HG03558 (cell line): ENCODE data around the gene TMEM190.
A peak's percentile ranks its signal among the peaks of the same experiment; 100 is the strongest.
"Not testable (repeated sequence)": the region's sequence is repeated elsewhere in the genome, so short reads cannot be mapped to it uniquely, and the experiment has no call there.

ENCODE experiments used
- ATAC-seq: cut with Tn5 transposase; IDR thresholded peaks from one replicate; pipeline ENCODE4 v1.9.1; 2021; ENCODE audit warnings: moderate number of reproducible peaks; ENCODE audit not compliant: unreplicated experiment; ENCODE audit errors: extremely low read depth

Gene TMEM190

DNA sequence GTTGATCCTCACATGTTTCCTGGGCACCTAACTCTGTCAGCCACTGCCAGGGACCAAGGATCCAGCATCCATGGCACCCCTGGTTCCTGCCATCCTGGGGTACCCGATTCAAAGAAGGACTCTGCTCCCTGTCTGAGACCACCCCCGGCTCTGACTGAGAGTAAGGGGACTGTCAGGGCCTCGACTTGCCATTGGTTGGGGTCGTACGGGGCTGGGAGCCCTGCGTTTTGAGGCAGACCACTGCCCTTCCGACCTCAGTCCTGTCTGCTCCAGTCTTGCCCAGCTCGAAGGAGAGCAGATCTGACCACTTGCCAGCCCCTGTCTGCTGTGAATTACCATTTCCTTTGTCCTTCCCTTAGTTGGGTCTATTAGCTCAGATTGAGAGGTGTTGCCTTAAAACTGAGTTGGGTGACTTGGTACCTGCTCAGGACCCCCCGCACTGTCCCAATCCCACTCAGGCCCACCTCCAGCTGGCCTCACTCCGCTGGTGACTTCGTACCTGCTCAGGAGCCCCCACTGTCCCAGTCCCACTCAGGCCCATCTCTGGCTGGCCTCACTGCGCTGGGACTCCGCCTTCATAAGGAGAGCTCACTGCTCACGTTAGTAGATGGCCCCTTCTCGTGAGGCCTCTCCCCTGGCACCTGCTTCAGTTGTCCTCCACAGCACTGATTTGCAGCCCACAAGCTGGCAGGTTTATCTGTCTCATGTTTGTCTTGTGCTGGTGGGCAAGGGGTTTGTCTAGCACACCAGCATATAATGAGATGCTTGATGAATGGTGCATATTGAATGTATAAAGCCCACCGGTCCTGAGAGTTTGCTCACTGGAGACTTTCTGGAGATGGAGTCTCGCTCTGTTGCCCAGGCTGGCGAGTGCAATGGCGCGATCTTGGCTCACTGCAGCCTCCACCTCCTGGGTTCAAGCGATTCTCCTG lies 13.0 kb downstream of the TMEM190 start:
- no peak for ATAC-seq

DNA sequence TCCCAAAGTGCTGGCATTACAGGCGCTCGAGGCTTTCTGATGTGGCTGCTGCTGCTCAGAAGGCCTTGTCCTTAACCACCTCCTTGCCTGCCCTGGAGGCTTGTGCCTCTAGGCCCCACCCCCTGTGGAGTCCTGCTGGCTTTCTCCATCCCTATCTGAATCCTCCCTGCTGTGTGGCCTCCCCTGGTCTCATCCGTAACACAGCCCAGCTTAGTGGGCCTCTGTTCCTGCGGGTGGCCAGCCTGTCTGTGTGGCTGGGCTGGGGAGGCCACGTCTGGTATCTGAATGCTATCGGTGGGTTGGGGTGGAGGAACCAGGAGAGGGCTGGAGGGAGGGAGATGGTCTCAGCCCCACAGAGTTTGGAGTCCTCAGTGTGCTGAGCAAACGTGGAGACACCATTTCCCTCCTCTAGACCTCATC lies 13.8 kb downstream of the TMEM190 start:
- ATAC-seq, result no peak

DNA sequence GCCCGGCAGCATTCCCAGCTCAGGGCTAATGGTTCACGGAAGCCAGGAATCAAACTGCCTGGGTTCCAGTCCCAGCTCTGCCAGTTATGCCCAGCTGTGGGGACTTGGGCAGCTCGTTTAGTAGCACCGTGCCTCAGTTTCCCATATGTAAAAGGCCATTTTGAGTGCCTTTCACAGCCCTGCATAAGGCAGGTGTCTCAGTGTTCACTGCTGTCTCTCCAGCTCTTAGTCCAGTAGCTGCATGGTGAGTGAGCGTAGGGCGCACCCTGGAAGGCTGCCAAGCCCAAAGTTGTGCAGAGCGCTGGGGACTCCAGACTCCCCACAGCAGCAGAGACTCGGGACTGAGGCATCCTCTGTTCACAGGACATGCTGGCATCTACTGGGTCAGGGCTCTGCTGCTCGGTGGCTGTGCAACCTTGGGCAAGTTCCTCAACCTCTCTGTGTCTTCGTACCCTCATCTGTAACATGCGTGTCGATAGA lies 14.6 kb downstream of the TMEM190 start:
- ATAC-seq, result no peak

DNA sequence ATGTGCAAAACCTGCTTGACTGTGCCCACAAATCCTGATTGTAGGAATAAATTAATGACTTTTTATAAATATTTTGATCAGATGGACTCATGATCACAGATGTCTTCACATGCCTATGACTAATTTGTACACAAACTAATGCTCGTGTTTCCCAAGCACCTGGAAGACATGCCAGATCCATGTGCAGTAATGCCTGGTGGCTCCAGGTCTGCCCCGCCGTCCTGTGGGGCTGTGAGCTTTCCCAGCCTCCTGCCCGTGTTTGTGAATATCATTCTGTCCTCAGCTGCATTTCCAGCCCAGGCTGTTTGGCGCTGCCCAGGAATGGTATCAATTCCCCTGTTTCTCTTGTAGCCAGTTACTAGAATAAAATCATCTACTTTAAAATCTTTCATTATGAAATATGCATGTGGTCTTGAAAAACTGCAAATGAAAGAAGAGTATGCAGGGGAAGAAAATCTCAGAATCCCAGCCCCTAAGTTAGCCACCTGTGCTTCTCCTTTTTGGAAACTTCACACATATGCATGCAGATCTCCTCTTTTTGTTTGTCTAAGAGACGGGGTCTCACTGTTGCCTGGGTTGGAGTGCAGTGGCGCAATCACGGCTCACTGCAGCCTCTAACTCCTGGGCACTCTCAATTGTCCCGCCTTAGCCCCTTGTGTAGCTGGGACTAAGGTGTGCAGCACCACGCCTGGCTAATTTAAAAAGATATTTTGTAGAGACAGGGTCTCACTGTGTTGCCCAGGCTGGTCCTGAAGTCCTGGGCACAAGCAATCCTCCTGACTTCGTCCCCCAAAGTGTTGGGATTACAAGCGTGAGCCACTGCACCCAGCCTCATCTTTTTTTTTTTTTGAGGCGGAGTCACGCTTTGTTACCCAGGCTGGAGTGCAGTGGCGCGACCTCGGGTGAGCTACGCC lies 15.3 kb downstream of the TMEM190 start:
- no peak for ATAC-seq

- ATAC-seq, result no peak
Measured at GRCh38 chr19:55392820-55393761, 16.5 kb downstream of the TMEM190 start.

GRCh38 chr19:55398200-55398925 lies 21.7 kb downstream of the TMEM190 start:
- no peak for ATAC-seq

GRCh38 chr19:55400281-55401087 lies 23.9 kb downstream of the TMEM190 start:
- ATAC-seq, result no peak

DNA sequence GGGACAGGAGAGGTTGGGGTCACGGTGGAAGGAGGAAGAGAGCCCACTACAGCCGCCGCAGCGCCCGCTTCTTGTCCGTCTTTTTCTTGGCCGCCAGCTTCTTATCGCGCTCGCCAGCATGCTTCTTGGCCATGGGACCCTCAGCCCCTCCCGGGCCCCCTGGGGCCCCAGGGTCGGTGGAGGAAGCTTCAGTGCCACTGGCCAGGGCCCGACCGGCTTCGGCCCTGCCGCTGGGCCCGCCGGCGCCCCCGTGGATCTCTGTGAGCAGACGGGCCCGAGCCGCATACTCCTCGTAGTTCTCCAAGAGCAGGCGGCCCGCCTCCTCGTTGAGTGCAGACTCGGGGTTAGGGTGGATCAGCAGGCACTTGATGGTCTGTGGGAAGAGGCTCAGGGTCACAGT lies 24.8 kb downstream of the TMEM190 start:
- ATAC-seq, result not testable (repeated sequence)

DNA sequence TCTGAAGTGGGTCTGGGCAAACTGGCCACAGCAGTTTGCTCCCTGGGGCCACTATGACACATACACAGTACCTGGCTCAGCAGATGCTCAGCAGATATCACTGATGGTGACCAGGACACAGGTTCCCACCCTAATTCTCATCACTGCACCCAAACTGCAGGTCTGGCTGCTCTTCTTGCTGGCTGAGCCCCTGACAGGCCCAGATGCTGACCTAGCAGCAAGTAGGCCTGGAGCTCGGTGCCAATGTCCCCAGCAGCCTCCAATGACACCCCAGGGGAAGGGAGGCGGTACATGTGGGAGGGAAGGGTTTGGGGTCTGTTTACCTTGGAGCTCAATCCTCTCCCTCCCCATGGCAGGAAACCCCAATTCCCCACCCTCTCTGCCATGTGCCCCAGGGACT lies 25.9 kb downstream of the TMEM190 start:
- ATAC-seq, result no peak

DNA sequence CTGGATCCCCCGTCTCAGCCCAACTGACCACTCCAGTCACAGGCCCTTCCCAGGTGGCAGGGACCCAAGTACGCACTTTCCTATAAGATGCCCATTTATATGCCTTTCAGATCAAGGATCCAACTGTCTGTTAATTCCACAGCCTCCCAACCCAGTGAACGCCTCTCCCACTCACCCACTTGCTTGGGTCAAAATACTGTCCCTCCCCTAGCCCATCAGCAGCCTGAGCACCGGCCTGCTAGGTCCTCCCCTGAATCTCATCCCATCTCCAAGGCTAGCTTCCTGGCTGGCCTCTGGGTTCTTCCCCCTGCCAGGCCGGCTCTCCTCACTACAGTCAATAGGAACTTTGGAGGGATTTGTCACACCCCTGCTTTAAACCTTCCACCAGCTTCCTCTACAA lies 29.0 kb downstream of the TMEM190 start:
- no peak for ATAC-seq

- ATAC-seq, result no peak
Measured at GRCh38 chr19:55406091-55406825, 29.6 kb downstream of the TMEM190 start.

DNA sequence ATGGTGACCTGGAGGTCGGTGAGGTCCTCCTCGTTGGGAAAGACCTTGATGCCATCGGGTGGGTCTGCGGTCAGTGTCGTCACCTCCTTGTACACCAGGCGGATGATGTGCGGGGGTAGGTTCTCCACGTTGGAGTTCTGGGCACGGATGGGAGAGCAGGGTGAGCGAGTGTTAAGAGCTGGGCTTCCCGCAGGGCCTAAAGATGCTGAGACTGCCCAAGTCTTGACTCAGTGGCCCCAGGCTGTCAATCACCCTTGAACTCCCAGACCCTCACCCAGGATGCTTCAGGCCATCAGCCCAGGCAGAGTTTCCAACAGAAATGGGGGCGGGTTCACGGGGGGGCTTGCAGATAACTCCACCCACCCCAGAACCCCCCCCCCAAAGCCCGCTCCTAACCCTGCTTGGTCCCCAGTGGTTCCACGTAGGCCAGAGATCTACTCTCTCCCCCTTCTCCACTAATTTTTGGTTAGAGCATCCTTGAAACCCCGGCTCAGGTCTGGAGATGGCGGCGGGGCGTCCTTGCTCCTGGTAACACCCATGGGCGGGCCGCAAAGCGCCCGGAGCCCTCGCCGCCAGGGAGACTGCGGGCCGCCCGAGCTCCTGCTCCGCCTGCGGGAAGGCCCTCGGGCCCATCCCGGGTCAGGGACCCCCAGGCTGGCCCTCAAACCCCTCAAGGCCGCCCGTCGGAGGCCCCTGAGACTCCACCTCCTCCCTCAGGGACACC lies 30.4 kb downstream of the TMEM190 start:
- peak; percentile 9 for ATAC-seq

DNA sequence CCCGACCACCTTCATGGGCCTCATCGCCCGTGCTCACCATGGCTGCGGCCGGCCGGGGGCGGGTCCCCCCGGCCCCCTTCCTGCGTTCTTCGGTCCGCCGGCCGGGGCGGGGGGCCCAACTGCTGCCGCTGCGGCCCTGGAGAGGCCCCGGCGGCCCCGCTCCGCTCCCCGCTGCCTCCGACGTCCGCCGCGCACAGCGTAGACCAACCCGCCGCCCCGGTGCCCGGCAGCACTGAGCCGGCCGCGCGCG lies 30.8 kb downstream of the TMEM190 start, which contains the start of gene UBE2S:
TSS of gene UBE2S (minus strand) at position 239 of the 250 bp plus-strand sequence. CDS start at position 40, 199 bp downstream.
- not testable (repeated sequence) for ATAC-seq

DNA sequence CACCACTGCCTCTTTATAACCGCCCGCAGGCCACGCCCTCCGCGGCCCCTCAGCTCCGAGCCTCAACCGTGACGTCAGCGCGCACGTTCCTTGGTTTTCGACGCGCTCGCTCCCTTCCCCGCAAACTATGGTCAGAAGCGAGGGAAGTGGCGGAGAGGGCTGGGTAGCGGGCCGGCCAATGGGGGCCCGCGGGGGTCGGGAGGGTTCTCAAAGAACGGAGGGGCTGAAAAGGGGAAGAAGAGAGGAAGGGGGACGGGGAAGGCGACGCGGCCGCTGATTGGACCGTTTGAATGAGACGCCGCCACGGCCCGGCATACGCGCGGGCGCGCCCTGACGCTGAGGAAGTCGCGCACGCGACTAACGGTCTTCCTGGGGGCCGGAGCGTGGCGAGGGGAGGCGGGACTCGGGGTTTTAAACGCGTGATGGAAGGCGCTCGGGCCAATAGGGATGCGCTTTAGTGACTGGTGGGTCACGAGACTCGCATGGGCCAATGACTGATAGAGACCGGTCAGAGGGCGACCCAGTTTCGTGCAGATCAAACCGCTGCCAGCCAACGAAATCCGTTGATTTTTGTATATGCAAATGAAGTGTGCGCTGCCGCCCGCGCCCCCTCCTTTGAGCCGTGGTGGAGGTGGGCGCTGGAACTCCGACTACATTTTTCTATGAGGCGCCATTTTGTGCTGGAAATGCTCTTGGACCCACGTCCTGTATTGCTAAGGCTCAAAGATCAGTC lies 31.3 kb downstream of the TMEM190 start:
- ATAC-seq, result peak; percentile 45

- ATAC-seq, result no peak
Measured at GRCh38 chr19:55408533-55408872, 31.9 kb downstream of the TMEM190 start.

DNA sequence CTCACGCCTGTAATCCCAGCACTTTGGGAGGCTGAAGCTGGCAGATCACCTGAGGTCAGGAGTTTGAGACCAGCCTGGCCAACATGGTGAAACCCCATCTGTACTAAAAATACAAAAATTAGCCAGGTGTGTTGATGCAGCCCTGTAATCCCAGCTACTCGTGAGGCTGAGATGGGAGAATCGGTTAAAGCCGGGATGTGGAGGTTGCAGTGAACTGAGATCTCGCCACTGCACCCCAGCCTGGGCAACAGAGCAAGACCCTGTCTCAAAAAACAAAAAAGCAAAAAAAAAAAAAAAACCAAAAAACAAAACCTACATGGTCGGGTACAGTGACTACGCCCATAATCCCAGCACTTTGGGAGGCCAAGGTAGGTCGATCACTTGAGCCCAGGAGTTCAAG lies 32.6 kb downstream of the TMEM190 start:
- ATAC-seq, result not testable (repeated sequence)

DNA sequence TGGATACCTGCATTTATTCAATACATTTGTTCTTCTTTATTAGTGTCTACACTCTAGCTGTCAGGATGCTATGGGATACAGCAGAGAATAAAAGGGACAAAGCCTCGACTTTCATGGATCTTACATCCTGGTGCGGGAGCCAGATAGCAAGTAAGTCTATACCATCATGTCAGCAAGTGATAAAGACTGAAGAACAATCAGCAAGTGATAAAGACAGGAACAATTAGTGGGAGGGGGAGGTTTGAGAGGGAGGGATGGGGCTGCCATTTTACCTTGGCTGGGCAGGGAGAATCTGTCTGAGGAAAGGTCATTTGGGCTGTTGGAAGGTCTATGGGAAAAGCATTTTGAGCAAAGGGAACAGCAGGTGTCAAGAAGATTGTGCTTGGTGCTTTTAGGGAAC lies 33.5 kb downstream of the TMEM190 start:
- no peak for ATAC-seq
